ENCODE results near the gene PANK4. TPM values are rescaled to one million over a fixed set of nuclear protein-coding genes. Genes with fewer than 3 reads are reported as not detected.

Gene PANK4
- total RNA-seq, 2 donors from 2014 or later = 13.7 to 31.3 TPM

- DNase-seq (no peak), ATAC-seq (no peak)
- TF ChIP-seq CTCF (IDR thresholded peaks at IDR 0.05) (no peak), POLR2A (IDR thresholded peaks at IDR 0.05) (no peak)
- Histone ChIP-seq H3K4me1 (no peaks in the 10 kb centered on the region), H3K27ac (no peak overlapping the region), H3K9me3 (no peaks in the 10 kb centered on the region), H3K27me3 (no peaks in the 10 kb centered on the region), H3K4me3 (no peak overlapping the region), H3K36me3 (replicated peaks in 1 of 2; ENCODE audit: insufficient read depth in 1 of 2, low read depth in 2 of 2) (no peaks in the 10 kb centered on the region)
- intact Hi-C loops (cut with DNase I) = no loop called here
- WGBS, 2 donors = 76 to 81% methylated on average over 2 of the region's 2 CpGs
Measured at GRCh38 chr1:2488688-2489087, 37.7 kb downstream of the PANK4 start.

- Histone ChIP-seq H3K9me3 (no peaks in the 10 kb centered on the region), H3K27me3 (no peaks in the 10 kb centered on the region), H3K4me1 (no peaks in the 10 kb centered on the region), H3K4me3 (no peak overlapping the region), H3K36me3 (replicated peaks in 1 of 2; ENCODE audit: insufficient read depth in 1 of 2, low read depth in 2 of 2) (no peaks in the 10 kb centered on the region), H3K27ac (no peak overlapping the region)
- 80% methylated on average over 1 to 9 of the region's 9 CpGs for whole genome bisulfite sequencing, 2 donors
- TF ChIP-seq POLR2A (IDR thresholded peaks at IDR 0.05) = no peak
- TF ChIP-seq CTCF (IDR thresholded peaks at IDR 0.05) = no peak
- no peak for DNase-seq
- no peak for ATAC-seq
- intact Hi-C loops (cut with DNase I) = no loop called here
Measured at GRCh38 chr1:2486558-2486957, 39.8 kb downstream of the PANK4 start.

- H3K4me1 ChIP-seq = no peaks in the 10 kb centered on the region
- no peak for TF ChIP-seq CTCF (IDR thresholded peaks at IDR 0.05)
- no peak for TF ChIP-seq POLR2A (IDR thresholded peaks at IDR 0.05)
- DNase-seq (no peak), ATAC-seq (no peak)
- no peaks in the 10 kb centered on the region for H3K36me3 ChIP-seq (replicated peaks in 1 of 2; ENCODE audit: insufficient read depth in 1 of 2, low read depth in 2 of 2)
- H3K4me3 ChIP-seq = no peak overlapping the region
- H3K27ac ChIP-seq = no peak overlapping the region
- no peaks in the 10 kb centered on the region for H3K27me3 ChIP-seq
- intact Hi-C loops (cut with DNase I) = no loop called here
- H3K9me3 ChIP-seq = no peaks in the 10 kb centered on the region
- WGBS, 2 donors = 89 to 100% methylated on average over 1 to 3 of the region's 4 CpGs
Measured at GRCh38 chr1:2486041-2486440, 40.4 kb downstream of the PANK4 start.

GRCh38 chr1:2483970-2484369, 42.4 kb downstream of the PANK4 start:
- ATAC-seq (no peak), DNase-seq (no peak)
- no peak overlapping the region for H3K4me3 ChIP-seq
- TF ChIP-seq CTCF (IDR thresholded peaks at IDR 0.05) (no peak), POLR2A (IDR thresholded peaks at IDR 0.05) (no peak)
- no peak overlapping the region for H3K27ac ChIP-seq
- intact Hi-C loops (cut with DNase I) = no loop called here
- no peaks in the 10 kb centered on the region for H3K9me3 ChIP-seq
- WGBS, 2 donors = 62 to 65% methylated on average over 6 to 16 of the region's 16 CpGs
- no peaks in the 10 kb centered on the region for H3K36me3 ChIP-seq (replicated peaks in 1 of 2; ENCODE audit: insufficient read depth in 1 of 2, low read depth in 2 of 2)
- H3K27me3 ChIP-seq = no peaks in the 10 kb centered on the region
- no peaks in the 10 kb centered on the region for H3K4me1 ChIP-seq

- DNase-seq = no peak
- no peak for ATAC-seq
- H3K36me3 ChIP-seq (replicated peaks in 1 of 2; ENCODE audit: insufficient read depth in 1 of 2, low read depth in 2 of 2) = no peaks in the 10 kb centered on the region
- H3K4me3 ChIP-seq = no peak overlapping the region
- TF ChIP-seq CTCF (IDR thresholded peaks at IDR 0.05) (no peak), POLR2A (IDR thresholded peaks at IDR 0.05) (no peak)
- intact Hi-C loops (cut with DNase I) = no loop called here
- H3K27me3 ChIP-seq = no peaks in the 10 kb centered on the region
- H3K9me3 ChIP-seq = no peaks in the 10 kb centered on the region
- H3K4me1 ChIP-seq = no peaks in the 10 kb centered on the region
- no peak overlapping the region for H3K27ac ChIP-seq
- 76 to 83% methylated on average over 6 to 13 of the region's 13 CpGs for WGBS, 2 donors
Measured at GRCh38 chr1:2483026-2483425, 43.4 kb downstream of the PANK4 start.

Data from body of pancreas (tissue), 4 donors.